Measurements from ENCODE around the gene KRTAP5-8. TPM values are rescaled to one million over a fixed set of nuclear protein-coding genes. Genes with fewer than 3 reads are reported as not detected.

The KRTAP5-8 gene
- total and polyA plus RNA-seq, 2 of the 4 experiments (the other 2 are of a cell fraction): 0.07 TPM; not detected in 1

GRCh38 chr11:71555508-71555907 is 17.7 kb downstream of the KRTAP5-8 start:
- H3K18ac ChIP-seq (ENCODE audit: low read depth, low read length): no peak overlapping the region
- intact Hi-C loops (cut with micrococcal nuclease): no loop called here
- no peak overlapping the region for H3K4me3 ChIP-seq (ENCODE audit: insufficient read depth, low read depth, low read length)
- H3K4me1 ChIP-seq (ENCODE audit: control insufficient read depth, insufficient read depth, low read length): no peaks in the 10 kb centered on the region
- 0 out of 2 replicates have a peak, but pooled peaks cover 3% of the 10 kb centered on the region for H3K27me3 ChIP-seq (ENCODE audit: control insufficient read depth, insufficient read depth, low read length)
- WGBS, 2 experiments (ENCODE audit: extremely low coverage in 2 of 2, insufficient read length in 1 of 2): 82% methylated on average over 10 of the region's 11 CpGs; no CpG with 5 or more reads in 1 of the 2 experiments
- ATAC-seq (ENCODE audit: low read depth) (no peak), DNase-seq (no peak)
- no peak overlapping the region for H4K8ac ChIP-seq (ENCODE audit: low read depth in 2 of 2, low read length in 2 of 2)
- no peaks in the 10 kb centered on the region for H4K20me1 ChIP-seq (ENCODE audit: insufficient read depth, low read length)
- no peak overlapping the region for H2BK20ac ChIP-seq (ENCODE audit: low read depth, low read length)
- ChIA-PET CTCF (no interaction called here), POLR2A (ENCODE audit: unreplicated experiment) (no interaction called here)
- in situ Hi-C loops (cut with MboI; ENCODE audit: low sequenced_read_pairs): no loop called here
- no peak overlapping the region for H3K56ac ChIP-seq (ENCODE audit: extremely low read depth, insufficient read depth, low read length)
- H3K4me2 ChIP-seq (ENCODE audit: low read depth, low read length): no peak overlapping the region
- H3K9ac ChIP-seq (ENCODE audit: low read depth, low read length): no peak overlapping the region
- no peak overlapping the region for H3K14ac ChIP-seq (replicated peaks; ENCODE audit: low read depth, low read length)
- H2AFZ ChIP-seq (replicated peaks; ENCODE audit: low read length, poor library complexity): no peak overlapping the region
- dilution Hi-C loops (cut with HindIII; ENCODE audit: low sequenced_read_pairs, unreplicated experiment): no loop called here
- no peak overlapping the region for H2AK9ac ChIP-seq (replicated peaks; ENCODE audit: low read depth, low read length, poor library complexity)
- H4K5ac ChIP-seq (ENCODE audit: low read depth, low read length): no peak overlapping the region
- no peak overlapping the region for H4K91ac ChIP-seq (ENCODE audit: insufficient read depth, low read depth, low read length)
- no TSS peak for BruUV-seq (replicated peaks)
- H2AK5ac ChIP-seq (ENCODE audit: low read depth, low read length): no peak overlapping the region
- no peaks in the 10 kb centered on the region for H3K36me3 ChIP-seq (ENCODE audit: control insufficient read depth, insufficient read depth, low read length)
- no peaks in the 10 kb centered on the region for H3K9me1 ChIP-seq (ENCODE audit: insufficient read depth, low read length)
- no peak overlapping the region for H2BK5ac ChIP-seq (ENCODE audit: low read depth, low read length, poor library complexity, severe bottlenecking)
- H3K9me3 ChIP-seq (ENCODE audit: control insufficient read depth, insufficient read depth, low read length): no peaks in the 10 kb centered on the region
- no peak overlapping the region for H2BK120ac ChIP-seq (ENCODE audit: low read depth, low read length)
- no peak overlapping the region for H3K4ac ChIP-seq (ENCODE audit: low read depth, low read length)
- no peak overlapping the region for H3K23ac ChIP-seq (ENCODE audit: low read depth, low read length)
- no peak overlapping the region for H2BK15ac ChIP-seq (ENCODE audit: low read depth, low read length)
- H3K27ac ChIP-seq (ENCODE audit: insufficient read depth, low read length): no peak overlapping the region
- TF ChIP-seq NFE2L2 (IDR thresholded peaks at IDR 0.05; ENCODE audit: low read depth, low read length) (no peak), MAZ (IDR thresholded peaks at IDR 0.05; ENCODE audit: borderline replicate concordance, low read depth, low read length) (no peak), RAD21 (IDR thresholded peaks at IDR 0.05; ENCODE audit: low read length) (no peak), MAFK (IDR thresholded peaks at IDR 0.05; ENCODE audit: low read depth, low read length) (no peak), CTCF (conservative IDR thresholded peaks at IDR 0.05; ENCODE audit: low read depth, low read length) (no peak), FOS (IDR thresholded peaks at IDR 0.05; ENCODE audit: low read depth, low read length) (no peak)
- no peaks in the 10 kb centered on the region for H3K79me1 ChIP-seq (ENCODE audit: low read depth in 1 of 2, low read length in 2 of 2)
